Activated CD4-positive, alpha-beta T cell treated with anti-CD3 and anti-CD28 coated beads, Interleukin-2, amount 50 U/mL, for 48 hours (primary cell): ENCODE data around the gene SERBP1.
A peak's percentile ranks its signal among the peaks of the same experiment; 100 is the strongest.
"Not testable (repeated sequence)": the region's sequence is repeated elsewhere in the genome, so short reads cannot be mapped to it uniquely, and the experiment has no call there.

Experiments used
- DNase-seq, 2 experiments: peaks; one replicate each; pipeline ENCODE4 v3.0.0-alpha.2; 2020

Gene SERBP1

GRCh38 chr1:67439277-67440029 lies 9.3 kb upstream of the SERBP1 start:
- DNase-seq: no peak

GRCh38 chr1:67437961-67438360 lies 7.8 kb upstream of the SERBP1 start:
- no peak for DNase-seq

- no peak for DNase-seq
Observed at GRCh38 chr1:67436511-67437055, 6.4 kb upstream of the SERBP1 start.

DNA sequence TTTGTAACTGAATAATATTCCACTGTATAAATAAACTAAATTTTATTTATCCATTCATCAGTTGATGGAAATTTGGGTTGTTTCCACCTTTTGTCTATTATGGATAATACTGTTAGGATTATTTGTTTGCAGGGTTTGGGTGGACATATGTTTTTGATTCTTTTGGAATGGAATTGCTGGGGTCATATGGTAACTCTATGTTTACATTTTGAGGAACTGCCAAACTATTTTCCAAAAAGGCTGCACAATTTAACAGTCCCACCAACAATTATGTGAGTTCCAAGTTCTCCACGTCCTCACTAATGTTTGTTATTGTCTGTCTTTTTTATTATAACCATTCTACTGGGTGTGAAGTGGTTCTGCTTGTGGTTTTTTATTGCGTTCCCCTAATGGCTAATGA lies 4.3 kb upstream of the SERBP1 start:
- no peak for DNase-seq

GRCh38 chr1:67433837-67434236 lies 3.6 kb upstream of the SERBP1 start:
- no peak for DNase-seq

GRCh38 chr1:67432745-67433144 lies 2.5 kb upstream of the SERBP1 start:
- no peak for DNase-seq

DNA sequence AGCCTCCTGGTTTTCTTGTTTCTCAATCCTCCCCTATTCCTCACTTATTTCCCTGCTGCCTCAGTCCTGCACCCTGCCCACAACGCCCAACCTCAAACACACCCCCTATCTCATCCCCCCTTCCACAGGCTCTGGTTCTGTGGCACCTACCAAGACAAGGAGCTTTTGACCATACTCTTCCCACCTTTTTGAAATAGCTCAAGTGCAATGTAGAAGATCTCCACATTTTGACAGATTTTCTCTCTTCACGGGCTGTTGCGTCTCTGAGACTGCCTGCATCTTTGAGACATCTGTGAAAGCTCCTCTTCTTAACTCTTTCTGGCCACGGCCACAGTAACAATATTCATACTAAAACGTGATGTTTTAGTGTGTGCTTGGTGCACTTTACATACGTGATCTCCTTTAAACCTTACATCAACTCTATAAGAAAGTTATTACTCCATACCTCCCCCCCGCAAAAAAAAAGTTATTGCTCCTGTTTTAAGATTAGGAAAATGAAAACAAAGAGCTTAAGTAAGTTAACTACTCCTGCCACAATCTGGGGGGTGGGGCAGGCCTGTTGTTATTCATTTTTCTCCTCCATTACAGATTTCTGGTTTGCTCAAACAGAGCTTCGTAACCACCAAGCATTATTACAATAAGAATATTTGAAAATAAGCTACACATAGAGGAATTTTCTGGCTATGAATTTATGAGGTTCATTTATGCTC lies 1.8 kb upstream of the SERBP1 start:
- no peak for DNase-seq

DNA sequence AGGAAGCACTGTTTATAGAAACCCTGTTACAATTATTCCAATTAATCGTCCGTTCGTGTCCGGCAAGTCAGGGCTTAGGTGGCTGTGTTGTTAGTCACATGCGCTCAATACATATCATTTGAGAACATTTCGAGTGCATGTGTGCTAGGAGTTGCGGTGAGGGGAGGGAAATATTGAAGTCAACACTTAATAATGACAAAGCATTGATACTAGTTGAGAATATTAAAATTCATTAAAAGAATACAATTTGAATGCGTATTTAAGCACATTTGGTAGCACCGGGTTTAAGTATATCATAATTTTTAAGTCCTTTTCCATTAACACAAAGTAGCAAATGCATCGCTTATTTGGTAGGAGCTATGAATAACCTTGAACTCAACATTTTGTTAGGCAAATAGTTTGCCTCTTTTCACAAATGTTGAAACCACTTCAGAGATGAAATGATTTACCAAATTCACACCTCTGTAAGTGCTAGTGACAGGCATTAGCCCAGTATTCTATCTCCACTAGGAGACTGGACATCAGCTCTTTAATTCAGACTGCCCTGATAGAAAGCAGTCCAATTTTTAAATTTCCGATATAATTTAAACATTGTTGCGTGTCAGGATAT lies 1.1 kb upstream of the SERBP1 start:
- no peak for DNase-seq

DNA sequence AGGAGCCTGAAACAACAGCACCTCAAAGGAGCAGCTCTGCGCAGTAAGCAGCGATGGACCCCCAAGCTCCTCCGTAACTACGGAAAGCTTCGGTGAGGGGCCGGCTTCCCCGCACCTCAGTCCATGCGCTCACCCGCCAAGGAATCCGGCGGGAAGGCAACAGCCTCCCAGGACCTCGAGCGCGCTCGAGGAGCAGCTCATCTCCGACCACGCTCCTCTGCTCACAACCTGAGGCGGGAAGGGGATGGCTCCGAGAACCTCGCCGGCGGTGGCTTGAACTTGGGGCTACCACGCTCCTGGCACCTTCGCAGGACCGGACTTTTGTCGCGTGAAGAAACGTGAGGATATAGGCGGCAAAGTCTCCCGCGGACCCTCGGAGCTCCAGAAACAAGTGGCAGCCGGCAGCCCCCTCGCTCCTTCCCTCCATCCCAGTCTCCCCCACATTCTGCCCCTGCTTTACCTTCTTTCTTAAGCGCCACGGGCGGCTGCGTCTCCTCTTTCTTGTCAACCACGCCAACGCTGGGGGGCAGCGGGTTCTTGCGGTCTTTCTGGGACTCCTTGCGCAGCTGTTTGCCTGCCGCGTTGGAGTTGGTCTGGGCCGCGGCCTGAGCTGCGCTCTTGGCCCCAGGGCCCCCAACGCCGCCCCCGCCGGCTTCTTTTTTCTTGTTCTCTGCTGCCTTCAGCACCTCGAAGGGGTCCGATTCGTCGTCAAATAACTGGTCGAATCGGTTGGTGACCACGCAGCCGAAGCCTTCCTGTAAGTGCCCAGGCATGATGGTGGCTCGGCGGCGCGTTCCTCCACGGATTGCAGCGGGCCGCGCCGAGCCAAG lies 459 bp downstream of the SERBP1 start:
- peak; percentile 32 to 46 for DNase-seq

DNA sequence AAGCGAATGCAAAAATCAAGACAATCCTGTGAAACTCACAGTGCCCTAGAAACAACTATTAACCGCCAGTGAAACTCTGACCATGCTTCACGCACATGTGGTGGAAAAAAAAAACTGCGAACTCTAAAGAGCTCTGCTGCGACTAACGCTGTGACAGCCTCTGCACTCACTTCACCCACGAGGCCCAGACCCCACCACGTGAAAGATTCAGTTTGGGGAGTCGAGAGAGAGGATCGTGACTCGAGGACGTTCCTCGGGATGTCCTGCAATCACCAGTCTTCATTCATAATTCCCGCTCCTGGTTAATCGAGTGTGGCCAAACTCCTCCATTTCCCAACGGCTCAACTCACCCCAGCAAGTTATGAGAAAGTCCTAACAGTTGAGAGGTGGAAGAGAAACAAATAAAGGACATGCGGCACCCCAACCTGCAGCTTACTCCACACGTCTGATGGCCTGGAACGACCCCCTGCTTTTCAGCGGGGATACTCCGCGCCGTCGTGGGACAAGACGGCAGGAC lies 1.1 kb downstream of the SERBP1 start:
- peak; percentile 49 to 51 for DNase-seq

DNA sequence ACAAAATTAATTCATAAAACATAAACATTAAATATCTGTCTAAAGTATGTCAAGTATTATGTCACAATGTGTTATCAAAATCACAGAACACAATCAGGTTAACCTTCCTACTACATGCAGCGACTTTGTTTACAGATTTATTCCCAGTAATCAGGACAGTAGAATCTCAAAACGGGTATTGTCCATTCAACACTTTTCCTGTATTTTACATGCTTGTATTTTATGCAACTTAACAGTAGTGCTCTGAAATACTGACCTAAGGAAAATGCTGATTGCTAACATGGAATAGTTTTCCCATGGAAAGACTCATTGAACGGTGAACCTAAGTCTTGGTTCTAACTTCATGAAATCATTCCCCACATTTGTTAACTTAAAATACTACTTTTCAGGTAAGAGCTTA lies 2.3 kb downstream of the SERBP1 start:
- DNase-seq: no peak

DNA sequence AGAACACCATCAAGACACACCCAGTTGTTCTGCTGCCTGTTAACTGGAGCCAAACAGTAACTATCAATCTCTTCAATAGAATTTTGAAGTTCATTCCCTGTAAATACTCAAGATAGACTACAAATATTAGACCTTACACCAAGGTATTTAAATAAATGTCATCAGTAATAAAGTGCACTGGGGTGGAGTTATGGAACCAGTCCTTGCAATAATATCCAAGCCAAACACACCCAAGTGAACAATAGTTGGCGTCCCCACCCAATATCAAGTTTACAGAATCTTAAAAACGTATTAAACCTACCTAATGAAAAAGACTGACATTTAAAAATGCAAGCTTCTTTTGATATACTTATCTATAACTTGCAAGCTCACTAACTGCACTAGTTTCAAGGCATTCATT lies 2.7 kb downstream of the SERBP1 start:
- DNase-seq: no peak

DNA sequence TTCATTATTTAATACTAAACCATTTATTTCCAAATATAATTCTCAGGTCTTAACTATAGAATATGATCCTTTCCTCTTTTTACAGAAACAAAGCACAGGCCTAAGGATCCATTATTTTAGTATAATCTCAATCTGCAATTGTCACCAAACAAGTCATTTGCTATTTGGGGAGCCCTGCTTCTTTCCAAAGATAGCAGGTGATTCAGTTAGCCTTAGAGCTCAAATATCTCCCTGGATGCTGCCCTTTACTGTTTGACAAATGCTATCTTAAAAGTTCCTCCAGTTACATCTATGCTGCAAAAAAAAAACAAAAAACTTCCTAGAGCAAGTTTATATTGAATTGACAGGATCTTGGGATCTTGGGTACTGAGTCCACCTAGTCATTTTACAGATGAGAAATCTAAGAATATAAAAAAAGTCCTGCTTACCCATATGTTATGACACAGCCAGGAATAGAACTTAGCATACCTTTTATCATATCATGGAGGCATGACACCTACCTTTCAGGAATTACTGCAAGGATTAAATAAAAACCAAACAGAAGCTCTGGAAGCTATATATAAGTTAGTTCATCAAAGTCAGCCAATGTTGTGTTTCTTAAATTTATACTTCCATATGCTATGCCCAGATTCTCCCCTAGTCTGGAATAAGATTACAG lies 9.2 kb downstream of the SERBP1 start:
- DNase-seq: no peak

DNA sequence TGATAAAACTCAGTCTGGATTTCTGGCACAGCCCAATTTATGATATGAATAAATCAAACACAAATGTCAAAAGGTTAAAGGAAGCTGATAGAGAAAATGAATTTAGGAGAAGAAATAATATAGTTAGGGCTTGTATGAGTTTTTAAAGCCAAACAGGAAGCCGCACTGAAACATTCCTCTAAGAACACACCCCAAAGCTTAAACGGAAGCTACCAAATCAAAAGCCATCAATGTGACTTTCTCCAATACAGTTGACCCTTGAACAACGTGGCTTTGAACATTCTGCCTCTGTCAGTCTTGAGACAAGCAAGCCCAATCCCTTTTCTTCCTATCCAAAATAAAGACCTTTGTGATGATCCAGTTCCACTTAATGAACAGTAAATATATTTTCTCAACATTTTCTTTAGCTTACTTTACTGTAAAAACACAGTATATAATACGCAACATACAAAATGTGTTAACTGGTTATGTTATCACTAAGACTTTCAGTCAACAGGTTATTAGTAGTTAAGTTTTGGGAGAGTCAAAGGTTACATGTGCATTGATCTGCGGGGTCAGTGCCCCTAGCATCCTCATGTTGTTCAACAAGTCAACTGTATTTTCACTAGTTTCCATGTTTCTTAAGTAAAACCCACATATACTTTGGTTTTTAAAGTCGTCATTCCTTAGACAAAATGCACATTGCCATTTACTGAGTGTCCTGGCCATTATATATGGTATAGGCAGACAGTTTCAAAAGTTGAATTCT lies 11.2 kb downstream of the SERBP1 start:
- no peak for DNase-seq

DNA sequence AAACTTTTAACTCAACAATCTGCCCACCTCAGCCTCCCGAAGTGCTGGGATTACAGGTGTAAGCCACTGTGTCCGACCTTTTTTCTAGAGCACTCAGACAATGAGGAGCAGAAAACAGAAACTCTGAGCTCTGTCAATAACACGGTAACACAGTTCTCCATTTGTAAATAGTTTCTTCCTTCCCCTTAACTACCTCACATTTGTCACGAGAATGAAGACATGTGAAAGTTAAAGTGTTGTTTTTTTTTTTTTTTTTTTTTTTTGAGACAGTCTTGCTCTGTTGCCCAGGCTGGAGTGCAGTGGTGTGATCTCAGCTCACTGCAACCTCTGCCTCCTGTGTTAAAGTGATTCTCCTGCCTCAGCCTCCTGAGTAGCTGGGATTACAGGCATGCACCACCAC lies 12.5 kb downstream of the SERBP1 start:
- not testable (repeated sequence) for DNase-seq

DNA sequence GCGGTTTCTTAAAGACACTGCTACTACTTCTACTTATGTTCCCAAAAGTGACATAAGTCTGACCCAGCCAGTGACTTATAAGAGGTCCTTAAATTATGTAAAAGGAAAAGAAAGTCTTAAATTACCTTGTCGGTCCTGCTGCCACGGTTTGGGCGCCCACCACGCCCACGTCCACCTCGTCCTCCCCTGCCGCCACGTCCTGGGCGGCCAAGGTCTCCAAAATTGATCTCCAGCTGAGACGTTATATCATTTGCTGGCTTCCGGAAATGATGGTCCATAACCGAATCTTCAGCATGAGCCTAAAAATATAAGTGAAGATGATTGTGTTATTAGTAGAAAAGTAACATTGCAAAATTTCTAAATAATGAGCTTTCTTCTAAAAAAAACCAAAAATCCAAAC lies 15.2 kb downstream of the SERBP1 start:
- DNase-seq: no peak

DNA sequence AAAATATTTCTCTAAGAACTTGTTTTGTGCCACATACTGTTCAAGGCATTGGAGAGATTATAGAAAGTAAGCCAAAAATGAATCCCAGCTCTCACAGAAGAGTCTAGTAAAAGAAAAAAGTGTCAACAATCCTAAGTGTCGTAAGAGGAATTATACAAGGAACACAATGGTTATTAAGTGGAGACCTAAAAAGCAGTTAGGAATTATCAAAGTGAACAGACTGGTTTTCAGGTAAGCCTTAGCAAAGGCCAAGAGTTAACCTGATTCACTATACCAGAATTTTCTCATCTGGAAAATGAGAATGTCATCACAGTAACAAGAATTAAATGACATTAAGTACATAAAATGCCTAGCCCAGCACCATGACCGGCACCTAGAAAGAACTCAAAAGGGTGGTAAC lies 15.6 kb downstream of the SERBP1 start:
- no peak for DNase-seq

GRCh38 chr1:67413101-67413500 lies 17.1 kb downstream of the SERBP1 start:
- DNase-seq: not testable (repeated sequence)

DNA sequence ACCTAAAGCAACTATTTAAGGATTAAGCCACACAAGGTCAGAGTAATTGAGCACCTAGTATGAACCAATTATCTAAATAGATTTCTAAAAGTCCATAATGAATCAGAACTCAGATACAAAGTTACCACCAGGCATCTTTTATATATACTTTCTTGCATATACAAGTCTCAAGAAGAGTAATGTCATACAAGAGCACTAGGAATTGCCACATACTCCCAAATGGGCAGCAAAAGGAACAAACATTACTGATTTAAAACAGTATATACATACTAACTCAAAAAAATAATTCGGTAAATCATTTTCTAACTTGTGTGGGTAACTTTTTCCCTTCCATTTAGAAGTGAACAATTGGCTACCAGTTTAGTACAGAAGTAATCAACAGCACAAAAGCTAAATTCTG lies 22.1 kb downstream of the SERBP1 start:
- DNase-seq: no peak

- DNase-seq: no peak
Observed at GRCh38 chr1:67407498-67407897, 22.7 kb downstream of the SERBP1 start.

DNA sequence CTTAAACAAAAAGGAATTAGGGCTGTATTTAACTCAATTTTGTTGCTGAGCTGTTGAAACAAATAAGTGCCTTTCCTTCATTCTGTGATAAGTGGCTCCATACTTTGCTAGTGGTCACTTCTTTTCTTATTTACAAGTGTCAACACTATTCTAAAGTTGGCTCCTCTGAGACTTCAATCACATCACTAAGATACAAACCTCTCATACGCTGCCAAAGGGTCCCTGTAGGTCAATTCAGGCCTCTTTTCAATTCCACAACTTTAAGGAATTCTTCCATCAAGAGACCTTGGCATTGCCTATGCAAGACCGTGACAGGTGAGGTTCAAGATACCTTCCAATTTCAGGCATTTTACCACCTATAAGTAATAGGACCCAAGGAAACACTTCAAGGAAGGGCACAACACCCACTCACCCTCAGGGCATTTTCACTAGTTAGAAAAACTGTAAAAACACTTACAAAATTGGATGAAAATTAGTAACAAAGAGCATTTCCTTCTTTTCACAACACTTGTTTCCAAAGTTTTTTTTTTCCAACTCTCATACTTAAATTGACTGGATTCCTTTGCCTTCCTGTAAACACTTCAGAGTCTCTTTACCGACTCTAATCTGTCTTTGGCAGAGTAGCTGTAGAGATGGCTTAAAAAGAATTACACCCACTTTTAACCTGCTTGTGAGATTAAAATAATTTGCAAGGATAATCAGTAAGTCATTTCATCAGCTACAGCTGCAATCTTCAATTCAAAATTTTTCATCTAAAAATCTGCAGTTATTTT lies 24.5 kb downstream of the SERBP1 start:
- no peak for DNase-seq
